ENCODE data around the gene P2RY14.
"Not testable (repeated sequence)": the region's sequence is repeated elsewhere in the genome, so short reads cannot be mapped to it uniquely, and the experiment has no call there.

P2RY14 gene

DNA sequence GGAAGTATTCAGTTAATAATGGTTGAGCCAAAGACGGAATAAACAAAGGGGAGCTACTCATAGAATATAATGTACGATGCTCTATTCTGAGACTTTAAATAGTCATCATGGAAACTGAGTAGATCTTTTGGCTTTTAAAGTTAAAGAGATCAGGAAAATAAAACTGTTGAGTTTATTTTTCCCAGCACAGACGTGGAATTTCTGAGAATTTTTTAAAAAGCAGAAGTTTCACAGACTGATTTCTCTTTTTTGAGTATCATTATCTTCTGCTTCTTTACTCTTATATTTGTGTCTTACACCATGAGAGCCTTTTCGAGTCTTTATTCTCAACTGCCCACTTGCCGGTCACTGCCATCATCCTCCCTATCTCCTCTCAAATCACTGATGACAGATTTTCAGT, 13.2 kb downstream of the P2RY14 start:
- Histone ChIP-seq H3K27me3 (ENCODE audit: insufficient read depth, low read length) (no peaks in the 10 kb centered on the region), H3K27ac (ENCODE audit: low read depth, low read length) (no peak overlapping the region), H3K4me3 (ENCODE audit: low read depth, low read length) (no peak overlapping the region), H3K4me1 (ENCODE audit: control insufficient read depth, insufficient read depth, low read length, unreplicated experiment) (no peaks in the 10 kb centered on the region), H3K36me3 (ENCODE audit: insufficient read depth, low read length) (no peaks in the 10 kb centered on the region), H3K79me2 (ENCODE audit: control insufficient read depth, insufficient read depth, low read length, unreplicated experiment) (no peaks in the 10 kb centered on the region), H2AFZ (ENCODE audit: low read length, unreplicated experiment) (no peak overlapping the region)

DNA sequence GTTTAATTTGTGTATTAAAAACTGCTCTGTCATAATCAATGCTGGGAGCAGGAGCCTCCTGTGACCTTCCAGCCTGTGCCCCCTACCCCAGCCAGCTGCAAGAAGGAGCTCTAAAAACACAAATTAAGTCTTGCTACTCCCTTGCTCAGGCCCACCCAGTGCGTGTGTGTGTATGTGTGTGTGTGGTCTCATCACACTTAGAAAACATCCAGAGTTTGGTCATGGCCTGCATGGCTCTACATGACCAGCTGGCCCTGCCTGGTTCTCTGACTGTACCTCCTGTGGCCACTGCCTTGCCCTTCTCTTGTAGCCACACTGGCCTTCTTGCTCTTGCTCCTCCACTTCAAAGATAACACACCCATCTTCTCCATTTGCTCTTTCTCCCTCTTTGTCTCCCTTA, 13.7 kb downstream of the P2RY14 start:
- no peaks in the 10 kb centered on the region for H3K36me3 ChIP-seq (ENCODE audit: insufficient read depth, low read length)
- H3K4me3 ChIP-seq (ENCODE audit: low read depth, low read length) = no peak overlapping the region
- no peaks in the 10 kb centered on the region for H3K27me3 ChIP-seq (ENCODE audit: insufficient read depth, low read length)
- no peak overlapping the region for H3K27ac ChIP-seq (ENCODE audit: low read depth, low read length)
- no peaks in the 10 kb centered on the region for H3K4me1 ChIP-seq (ENCODE audit: control insufficient read depth, insufficient read depth, low read length, unreplicated experiment)
- H2AFZ ChIP-seq (ENCODE audit: low read length, unreplicated experiment) = no peak overlapping the region
- H3K79me2 ChIP-seq (ENCODE audit: control insufficient read depth, insufficient read depth, low read length, unreplicated experiment) = no peaks in the 10 kb centered on the region

GRCh38 chr3:151262871-151263525, 15.3 kb downstream of the P2RY14 start:
- H3K27ac ChIP-seq (ENCODE audit: low read depth, low read length) = no peak overlapping the region
- no peak overlapping the region for H2AFZ ChIP-seq (ENCODE audit: low read length, unreplicated experiment)
- H3K27me3 ChIP-seq (ENCODE audit: insufficient read depth, low read length) = no peaks in the 10 kb centered on the region
- no peaks in the 10 kb centered on the region for H3K79me2 ChIP-seq (ENCODE audit: control insufficient read depth, insufficient read depth, low read length, unreplicated experiment)
- no peaks in the 10 kb centered on the region for H3K36me3 ChIP-seq (ENCODE audit: insufficient read depth, low read length)
- H3K4me1 ChIP-seq (ENCODE audit: control insufficient read depth, insufficient read depth, low read length, unreplicated experiment) = no peaks in the 10 kb centered on the region
- H3K4me3 ChIP-seq (ENCODE audit: low read depth, low read length) = no peak overlapping the region

- Histone ChIP-seq H3K36me3 (ENCODE audit: insufficient read depth, low read length) (no peaks in the 10 kb centered on the region), H3K27ac (ENCODE audit: low read depth, low read length) (no peak overlapping the region), H2AFZ (ENCODE audit: low read length, unreplicated experiment) (no peak overlapping the region), H3K4me3 (ENCODE audit: low read depth, low read length) (no peak overlapping the region), H3K27me3 (ENCODE audit: insufficient read depth, low read length) (no peaks in the 10 kb centered on the region), H3K4me1 (ENCODE audit: control insufficient read depth, insufficient read depth, low read length, unreplicated experiment) (no peaks in the 10 kb centered on the region), H3K79me2 (ENCODE audit: control insufficient read depth, insufficient read depth, low read length, unreplicated experiment) (no peaks in the 10 kb centered on the region)
Observed at GRCh38 chr3:151259664-151260063, 18.7 kb downstream of the P2RY14 start.

GRCh38 chr3:151256749-151257148, 21.6 kb downstream of the P2RY14 start:
- H3K4me3 ChIP-seq (ENCODE audit: low read depth, low read length) = no peak overlapping the region
- H2AFZ ChIP-seq (ENCODE audit: low read length, unreplicated experiment) = no peak overlapping the region
- H3K36me3 ChIP-seq (ENCODE audit: insufficient read depth, low read length) = no peaks in the 10 kb centered on the region
- H3K27me3 ChIP-seq (ENCODE audit: insufficient read depth, low read length) = no peaks in the 10 kb centered on the region
- no peak overlapping the region for H3K27ac ChIP-seq (ENCODE audit: low read depth, low read length)
- H3K79me2 ChIP-seq (ENCODE audit: control insufficient read depth, insufficient read depth, low read length, unreplicated experiment) = no peaks in the 10 kb centered on the region
- no peaks in the 10 kb centered on the region for H3K4me1 ChIP-seq (ENCODE audit: control insufficient read depth, insufficient read depth, low read length, unreplicated experiment)

- Histone ChIP-seq H3K27me3 (ENCODE audit: insufficient read depth, low read length) (no peaks in the 10 kb centered on the region), H3K4me1 (ENCODE audit: control insufficient read depth, insufficient read depth, low read length, unreplicated experiment) (no peaks in the 10 kb centered on the region), H3K36me3 (ENCODE audit: insufficient read depth, low read length) (no peaks in the 10 kb centered on the region), H3K79me2 (ENCODE audit: control insufficient read depth, insufficient read depth, low read length, unreplicated experiment) (no peaks in the 10 kb centered on the region), H3K27ac (ENCODE audit: low read depth, low read length) (no peak overlapping the region), H2AFZ (ENCODE audit: low read length, unreplicated experiment) (peak overlapping the region; percentile 1), H3K4me3 (ENCODE audit: low read depth, low read length) (no peak overlapping the region)
Observed at GRCh38 chr3:151248772-151249337, 29.5 kb downstream of the P2RY14 start.

DNA sequence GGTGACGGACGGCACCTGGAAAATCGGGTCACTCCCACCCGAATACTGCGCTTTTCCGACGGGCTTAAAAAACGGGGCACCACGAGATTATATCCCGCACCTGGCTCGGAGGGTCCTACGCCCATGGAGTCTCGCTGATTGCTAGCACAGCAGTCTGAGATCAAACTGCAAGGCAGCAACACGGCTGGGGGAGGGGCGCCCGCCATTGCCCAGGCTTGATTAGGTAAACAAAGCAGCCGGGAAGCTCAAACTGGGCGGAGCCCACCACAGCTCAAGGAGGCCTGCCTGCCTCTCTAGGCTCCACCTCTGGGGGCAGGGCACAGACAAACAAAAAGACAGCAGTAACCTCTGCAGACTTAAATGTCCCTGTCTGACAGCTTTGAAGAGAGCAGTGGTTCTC, 36.3 kb downstream of the P2RY14 start:
- not testable (repeated sequence) for H3K4me1 ChIP-seq (ENCODE audit: control insufficient read depth, insufficient read depth, low read length, unreplicated experiment); H3K27me3 ChIP-seq (ENCODE audit: insufficient read depth, low read length); H3K27ac ChIP-seq (ENCODE audit: low read depth, low read length); H3K79me2 ChIP-seq (ENCODE audit: control insufficient read depth, insufficient read depth, low read length, unreplicated experiment); H3K36me3 ChIP-seq (ENCODE audit: insufficient read depth, low read length); H3K4me3 ChIP-seq (ENCODE audit: low read depth, low read length); H2AFZ ChIP-seq (ENCODE audit: low read length, unreplicated experiment)

- H3K4me3 ChIP-seq (ENCODE audit: low read depth, low read length) = no peak overlapping the region
- no peak overlapping the region for H3K27ac ChIP-seq (ENCODE audit: low read depth, low read length)
- H2AFZ ChIP-seq (ENCODE audit: low read length, unreplicated experiment) = no peak overlapping the region
- H3K36me3 ChIP-seq (ENCODE audit: insufficient read depth, low read length) = no peaks in the 10 kb centered on the region
- no peaks in the 10 kb centered on the region for H3K27me3 ChIP-seq (ENCODE audit: insufficient read depth, low read length)
- peaks cover 3% of the 10 kb centered on the region for H3K4me1 ChIP-seq (ENCODE audit: control insufficient read depth, insufficient read depth, low read length, unreplicated experiment)
- H3K79me2 ChIP-seq (ENCODE audit: control insufficient read depth, insufficient read depth, low read length, unreplicated experiment) = no peaks in the 10 kb centered on the region
Observed at GRCh38 chr3:151236736-151237135, 41.6 kb downstream of the P2RY14 start.

- Histone ChIP-seq H2AFZ (ENCODE audit: low read length, unreplicated experiment) (no peak overlapping the region), H3K4me1 (ENCODE audit: control insufficient read depth, insufficient read depth, low read length, unreplicated experiment) (peaks cover 3% of the 10 kb centered on the region), H3K36me3 (ENCODE audit: insufficient read depth, low read length) (no peaks in the 10 kb centered on the region)
Observed at GRCh38 chr3:151236316-151236715, 42.0 kb downstream of the P2RY14 start.

DNA sequence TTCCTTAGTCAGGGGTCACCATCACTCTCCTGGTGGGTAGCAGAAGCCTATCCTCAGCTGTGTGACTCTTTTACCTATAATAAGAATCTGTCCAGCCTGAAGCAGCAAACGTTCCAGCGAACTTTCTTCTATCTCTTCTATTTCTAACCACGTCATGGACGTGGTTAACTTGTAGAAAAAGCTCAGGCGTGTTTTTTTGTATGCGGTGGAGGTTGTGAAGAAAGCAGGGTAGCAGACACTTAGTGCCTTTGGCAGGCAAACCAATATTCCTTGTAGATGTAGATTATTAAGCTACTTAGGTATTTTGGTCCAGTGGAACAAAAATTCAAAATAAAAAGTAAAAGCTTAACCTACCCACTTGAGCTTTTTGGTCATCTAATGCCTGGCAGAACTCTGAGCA, 43.5 kb downstream of the P2RY14 start:
- Histone ChIP-seq H2AFZ (ENCODE audit: low read length, unreplicated experiment) (no peak overlapping the region), H3K36me3 (ENCODE audit: insufficient read depth, low read length) (no peaks in the 10 kb centered on the region), H3K4me1 (ENCODE audit: control insufficient read depth, insufficient read depth, low read length, unreplicated experiment) (peaks cover 3% of the 10 kb centered on the region), H3K79me2 (ENCODE audit: control insufficient read depth, insufficient read depth, low read length, unreplicated experiment) (no peaks in the 10 kb centered on the region), H3K27ac (ENCODE audit: low read depth, low read length) (no peak overlapping the region), H3K27me3 (ENCODE audit: insufficient read depth, low read length) (no peaks in the 10 kb centered on the region), H3K4me3 (ENCODE audit: low read depth, low read length) (no peak overlapping the region)

More at GRCh38 chr3:151236316-151236715, 42.0 kb downstream of the P2RY14 start:
- Histone ChIP-seq H3K4me3 (ENCODE audit: low read depth, low read length) (no peak overlapping the region), H3K27me3 (ENCODE audit: insufficient read depth, low read length) (no peaks in the 10 kb centered on the region), H3K79me2 (ENCODE audit: control insufficient read depth, insufficient read depth, low read length, unreplicated experiment) (no peaks in the 10 kb centered on the region), H3K27ac (ENCODE audit: low read depth, low read length) (no peak overlapping the region)

GRCh38 chr3:151232991-151233390, 45.4 kb downstream of the P2RY14 start:
- no peak overlapping the region for H3K27ac ChIP-seq (ENCODE audit: low read depth, low read length)
- H2AFZ ChIP-seq (ENCODE audit: low read length, unreplicated experiment) = no peak overlapping the region
- H3K27me3 ChIP-seq (ENCODE audit: insufficient read depth, low read length) = no peaks in the 10 kb centered on the region
- peaks cover 15% of the 10 kb centered on the region for H3K4me1 ChIP-seq (ENCODE audit: control insufficient read depth, insufficient read depth, low read length, unreplicated experiment)
- no peaks in the 10 kb centered on the region for H3K36me3 ChIP-seq (ENCODE audit: insufficient read depth, low read length)
- H3K79me2 ChIP-seq (ENCODE audit: control insufficient read depth, insufficient read depth, low read length, unreplicated experiment) = no peaks in the 10 kb centered on the region
- H3K4me3 ChIP-seq (ENCODE audit: low read depth, low read length) = no peak overlapping the region
